Right lobe of liver (tissue), 6 donors: ENCODE measurements around the gene ING5. TPM values are rescaled to one million over a fixed set of nuclear protein-coding genes. Genes with fewer than 3 reads are reported as not detected.
"Not testable (repeated sequence)": the region's sequence is repeated elsewhere in the genome, so short reads cannot be mapped to it uniquely, and the experiment has no call there.

Experiments used
- ATAC-seq, 4 donors: fragments of 200-7000 bp; cut with Tn5 transposase; one replicate each; pipeline ENCODE4 v1.9.1; 2020; ENCODE audit warnings: mild to moderate bottlenecking in 4 of 4, moderate library complexity in 4 of 4
- DNase-seq, 3 donors: peaks; one replicate each; pipeline ENCODE4 v3.0.0-alpha.2; 2020
- H3K27ac ChIP-seq, 3 donors: fragments of 200-600 bp; one replicate each; pipeline ENCODE4 v1.8.0; 2022
- H3K27me3 ChIP-seq, 2 donors: fragments of 200-600 bp; one replicate each; pipeline ENCODE4 v1.8.0; 2022
- H3K36me3 ChIP-seq, 4 donors: fragments of 200-600 bp; sonication (generic) in 1 of 4; one replicate each; pipeline versions ENCODE4 v1.5.1 to v1.8.0; 2017 to 2022; ENCODE audit warnings: control low read depth in 1 of 4
- H3K4me1 ChIP-seq, 4 donors: fragments of 200-600 bp; sonication (generic) in 1 of 4; one replicate each; pipeline versions ENCODE4 v1.5.1 to v1.8.0; 2017 to 2022; ENCODE audit warnings: control low read depth in 1 of 4
- H3K4me3 ChIP-seq, 3 donors: fragments of 200-600 bp; one replicate each; pipeline ENCODE4 v1.8.0; 2022
- H3K9me3 ChIP-seq, 4 donors: fragments of 200-600 bp; sonication (generic) in 1 of 4; one replicate each; pipeline versions ENCODE4 v1.5.1 to v1.8.0; 2017 to 2022; ENCODE audit warnings: control low read depth in 1 of 4
- CTCF ChIP-seq, 4 donors: fragments of 200-600 bp in 3 of 4; fragments of 450-650 bp in 1 of 4; IDR thresholded peaks; one replicate each; pipeline versions ENCODE4 v1.5.1 to v1.8.0; 2016 to 2022; ENCODE audit warnings: antibody characterized with exemption in 4 of 4, mild to moderate bottlenecking in 2 of 4
- POLR2A ChIP-seq: fragments of 450-650 bp; IDR thresholded peaks from one replicate; pipeline ENCODE4 v1.6.1; 2017; ENCODE audit warnings: antibody characterized with exemption, mild to moderate bottlenecking
- WGBS: methylation state at CpG from one replicate; pipeline ENCODE4 v1.1.6; 2018; ENCODE audit warnings: low coverage, low lambda C conversion rate; ENCODE audit not compliant: insufficient coverage; ENCODE audit errors: missing lambda C conversion rate; 5-methylcytosine and 5-hydroxymethylcytosine counted together
- intact Hi-C, 2 donors: fragments of 100-400 bp; cut with DNase I; formaldehyde crosslinking; loops; one replicate each; pipeline versions ENCODE4 v1.11.2 to v1.14.1; 2022
- total RNA-seq, 6 experiments: library from RNA; depleted of rRNA in 2 of 6; stranded (reverse); fragments of >200 nt in 2 of 6; fragmentation: NEBNext Ultra II Directional in 3 of 6; extraction: Animal tissue kit (Norgen Biotek cat#: 25700) in 3 of 6; gene quantifications; one replicate each; pipeline versions ENCODE4 v1.1.0 to v1.2.4, GENCODE V29; 2016 to 2023
- donor health status: DM: no; HTN: yes; CAD: no.
- donor health status: DM: no; HTN: no; CAD: no.
- donor health status: DM: no; HTN: no; CAD: no.
- donor health status: DM: no; HTN: yes; CAD: no.
- donor health status: DM: no; HTN: yes; CAD: no.

Gene ING5
- total RNA-seq, 6 experiments from 2014 or later: 8.2 to 20.3 (median 13.0) TPM

- DNase-seq (no peak), ATAC-seq (no peak)
- Histone ChIP-seq H3K4me3 (no peak overlapping the region), H3K4me1 (no peaks in the 10 kb centered on the region), H3K27ac (no peak overlapping the region), H3K27me3 (no peaks in the 10 kb centered on the region), H3K9me3 (no peaks in the 10 kb centered on the region), H3K36me3 (peaks cover 0 to 24% (median 9%) of the 10 kb centered on the region in 4 donors)
- intact Hi-C loops: no loop called here
- 91% methylated on average over 7 of the region's 27 CpGs for WGBS
- TF ChIP-seq CTCF (IDR thresholded peaks at IDR 0.05) (no peak), POLR2A (no peak)
Observed at GRCh38 chr2:241755777-241756176, 53.9 kb downstream of the ING5 start.

- H3K4me3 ChIP-seq: no peak overlapping the region
- 70% methylated on average over 19 of the region's 20 CpGs for WGBS
- H3K27ac ChIP-seq: no peak overlapping the region
- no peaks in the 10 kb centered on the region for H3K9me3 ChIP-seq
- H3K36me3 ChIP-seq: peaks cover 0 to 24% (median 6%) of the 10 kb centered on the region in 4 donors
- no peaks in the 10 kb centered on the region for H3K4me1 ChIP-seq
- no peak for TF ChIP-seq POLR2A
- TF ChIP-seq CTCF (IDR thresholded peaks at IDR 0.05): no peak
- ATAC-seq (peak in 2 of 4 donors; percentile 34 to 35), DNase-seq (no peak)
- intact Hi-C loops: no loop called here
- no peaks in the 10 kb centered on the region for H3K27me3 ChIP-seq
Observed at GRCh38 chr2:241759067-241759807, 57.4 kb downstream of the ING5 start.

GRCh38 chr2:241759893-241760292, 58.1 kb downstream of the ING5 start:
- intact Hi-C loops, ATAC-seq, H3K27me3 ChIP-seq, DNase-seq, H3K9me3 ChIP-seq, H3K4me3 ChIP-seq, H3K4me1 ChIP-seq, H3K27ac ChIP-seq: not testable (repeated sequence)
- 87% methylated on average over 6 of the region's 16 CpGs for WGBS
- peaks cover 0 to 20% (median 6%) of the 10 kb centered on the region in 4 donors for H3K36me3 ChIP-seq

GRCh38 chr2:241760301-241760771, 58.5 kb downstream of the ING5 start:
- intact Hi-C loops: no loop called here
- no peaks in the 10 kb centered on the region for H3K4me1 ChIP-seq
- DNase-seq (no peak), ATAC-seq (no peak)
- no peak overlapping the region for H3K27ac ChIP-seq
- H3K36me3 ChIP-seq: peaks cover 0 to 19% (median 6%) of the 10 kb centered on the region in 4 donors
- H3K27me3 ChIP-seq: no peaks in the 10 kb centered on the region
- WGBS: no CpG with 5 or more reads among the region's 17 CpGs
- no peaks in the 10 kb centered on the region for H3K9me3 ChIP-seq
- no peak overlapping the region for H3K4me3 ChIP-seq
- TF ChIP-seq POLR2A: no peak
- no peak for TF ChIP-seq CTCF (IDR thresholded peaks at IDR 0.05)

GRCh38 chr2:241762321-241762932, 60.6 kb downstream of the ING5 start:
- Histone ChIP-seq H3K36me3 (peaks cover 0 to 7% (median 0%) of the 10 kb centered on the region in 4 donors), H3K4me1 (no peaks in the 10 kb centered on the region), H3K4me3 (no peak overlapping the region), H3K27ac (no peak overlapping the region), H3K27me3 (no peaks in the 10 kb centered on the region), H3K9me3 (no peaks in the 10 kb centered on the region)
- DNase-seq: no peak
- intact Hi-C loops: no loop called here
- peak; percentile 26 to 44 (median 38) for ATAC-seq
- TF ChIP-seq POLR2A: no peak
- no peak for TF ChIP-seq CTCF (IDR thresholded peaks at IDR 0.05)
- 58% methylated on average over 16 of the region's 18 CpGs for WGBS
